ENCODE measurements around the gene F2.
A peak's percentile ranks its signal among the peaks of the same experiment; 100 is the strongest.

Gene F2

GRCh38 chr11:46695345-46696211, 23.4 kb upstream of the F2 start:
- TF ChIP-seq, protein P1, sequence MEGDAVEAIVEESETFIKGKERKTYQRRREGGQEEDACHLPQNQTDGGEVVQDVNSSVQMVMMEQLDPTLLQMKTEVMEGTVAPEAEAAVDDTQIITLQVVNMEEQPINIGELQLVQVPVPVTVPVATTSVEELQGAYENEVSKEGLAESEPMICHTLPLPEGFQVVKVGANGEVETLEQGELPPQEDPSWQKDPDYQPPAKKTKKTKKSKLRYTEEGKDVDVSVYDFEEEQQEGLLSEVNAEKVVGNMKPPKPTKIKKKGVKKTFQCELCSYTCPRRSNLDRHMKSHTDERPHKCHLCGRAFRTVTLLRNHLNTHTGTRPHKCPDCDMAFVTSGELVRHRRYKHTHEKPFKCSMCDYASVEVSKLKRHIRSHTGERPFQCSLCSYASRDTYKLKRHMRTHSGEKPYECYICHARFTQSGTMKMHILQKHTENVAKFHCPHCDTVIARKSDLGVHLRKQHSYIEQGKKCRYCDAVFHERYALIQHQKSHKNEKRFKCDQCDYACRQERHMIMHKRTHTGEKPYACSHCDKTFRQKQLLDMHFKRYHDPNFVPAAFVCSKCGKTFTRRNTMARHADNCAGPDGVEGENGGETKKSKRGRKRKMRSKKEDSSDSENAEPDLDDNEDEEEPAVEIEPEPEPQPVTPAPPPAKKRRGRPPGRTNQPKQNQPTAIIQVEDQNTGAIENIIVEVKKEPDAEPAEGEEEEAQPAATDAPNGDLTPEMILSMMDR (IDR thresholded peaks at IDR 0.05; ENCODE audit: borderline replicate concordance, control extremely low read depth, extremely low read depth, insufficient read depth, missing control alignments), result no peak
- in situ Hi-C loops (cut with MboI; ENCODE audit: low sequenced_read_pairs, unreplicated experiment), result no loop called here
- DNase-seq (ENCODE audit: low spot score), result no peak

DNA sequence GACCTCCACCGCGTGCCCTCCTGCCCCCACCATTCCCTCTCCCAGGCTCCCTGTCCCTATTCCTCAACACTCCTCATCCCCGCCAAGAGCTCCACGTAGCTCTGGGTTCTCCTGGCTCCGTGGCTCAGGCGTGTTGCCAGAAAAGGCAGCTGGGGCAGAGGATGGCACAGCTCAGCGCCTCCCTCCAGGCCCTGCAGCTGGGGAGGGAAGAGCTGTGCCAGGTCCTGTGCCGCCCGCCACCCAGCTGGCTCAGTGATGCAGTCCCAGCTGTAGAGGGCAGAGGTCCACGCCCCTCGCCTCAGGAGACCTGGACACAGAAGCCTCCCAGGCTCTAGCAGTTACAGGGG, 22.8 kb upstream of the F2 start:
- DNase-seq (ENCODE audit: low spot score), result no peak
- in situ Hi-C loops (cut with MboI; ENCODE audit: low sequenced_read_pairs, unreplicated experiment), result no loop called here
- TF ChIP-seq, protein P1 (IDR thresholded peaks at IDR 0.05; ENCODE audit: borderline replicate concordance, control extremely low read depth, extremely low read depth, insufficient read depth, missing control alignments), result no peak

GRCh38 chr11:46697303-46697702, 21.7 kb upstream of the F2 start:
- DNase-seq (ENCODE audit: low spot score), result no peak
- TF ChIP-seq, protein P1 (IDR thresholded peaks at IDR 0.05; ENCODE audit: borderline replicate concordance, control extremely low read depth, extremely low read depth, insufficient read depth, missing control alignments), result no peak
- in situ Hi-C loops (cut with MboI; ENCODE audit: low sequenced_read_pairs, unreplicated experiment), result no loop called here

DNA sequence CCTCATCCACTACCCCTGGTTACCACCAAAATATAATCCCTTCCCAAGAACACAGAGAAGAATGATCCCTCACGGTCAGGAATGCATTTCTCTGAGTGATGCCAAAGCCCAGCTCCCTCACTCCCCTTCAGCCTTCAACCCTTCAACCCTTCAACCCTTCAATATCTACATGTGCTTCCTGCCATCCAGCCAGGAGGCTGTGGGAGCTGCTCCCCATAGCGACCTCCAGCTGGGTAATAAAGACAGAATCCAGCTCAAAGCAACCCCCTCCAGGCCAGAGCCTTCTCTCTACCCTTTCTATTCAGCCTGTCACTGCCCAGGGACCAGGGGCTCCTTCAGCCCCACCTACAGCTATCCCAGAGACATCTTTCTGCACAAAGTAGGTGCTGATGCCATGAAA, 21.3 kb upstream of the F2 start:
- in situ Hi-C loops (cut with MboI; ENCODE audit: low sequenced_read_pairs, unreplicated experiment), result no loop called here
- TF ChIP-seq, protein P1 (IDR thresholded peaks at IDR 0.05; ENCODE audit: borderline replicate concordance, control extremely low read depth, extremely low read depth, insufficient read depth, missing control alignments), result no peak

GRCh38 chr11:46698597-46698996, 20.4 kb upstream of the F2 start:
- TF ChIP-seq, protein P1 (IDR thresholded peaks at IDR 0.05; ENCODE audit: borderline replicate concordance, control extremely low read depth, extremely low read depth, insufficient read depth, missing control alignments), result no peak
- in situ Hi-C loops (cut with MboI; ENCODE audit: low sequenced_read_pairs, unreplicated experiment), result no loop called here
- no peak for DNase-seq (ENCODE audit: low spot score)

More for the DNA sequence above, 21.3 kb upstream of the F2 start:
- DNase-seq (ENCODE audit: low spot score), result no peak

DNA sequence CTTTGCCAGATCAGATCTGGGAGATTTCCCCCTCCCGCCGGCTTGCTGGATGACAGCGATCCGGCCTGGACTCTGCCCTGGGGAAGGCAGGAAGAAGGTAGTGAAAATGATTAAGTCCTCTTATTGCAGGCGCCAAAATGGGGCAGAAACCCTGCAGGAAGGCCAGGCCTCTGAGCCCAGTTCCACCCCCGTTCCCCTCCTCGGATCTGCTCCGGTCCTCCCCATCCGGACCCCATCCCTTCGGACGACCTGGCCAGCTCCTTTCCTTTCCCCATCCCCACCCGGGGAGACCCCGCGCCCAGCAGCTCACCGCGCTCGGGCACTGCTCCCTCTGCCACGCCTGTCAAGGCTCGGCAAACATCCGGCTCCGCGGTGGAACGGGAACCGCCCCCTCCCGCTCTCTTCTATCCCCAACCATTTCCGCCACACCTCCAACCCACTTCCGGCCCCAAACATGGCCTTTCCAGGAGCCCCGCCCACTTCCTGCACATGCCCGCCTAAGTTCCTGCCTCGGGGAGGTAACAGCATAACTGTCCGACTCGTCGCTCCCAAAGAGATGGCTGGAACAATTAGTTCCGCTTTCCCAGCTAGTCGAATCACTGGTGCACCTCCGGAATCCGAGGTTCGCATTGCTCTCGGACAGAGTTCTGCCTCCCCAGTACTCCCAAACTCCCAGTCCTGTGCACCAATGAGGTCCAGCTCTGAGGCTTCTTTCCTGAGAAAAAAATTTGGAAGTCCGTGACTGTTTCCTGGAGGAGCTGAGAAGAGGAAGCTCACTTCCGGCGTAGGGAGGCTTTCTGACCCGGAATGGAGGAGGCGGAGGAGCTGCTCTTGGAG, 18.6 kb upstream of the F2 start, which contains the start of the genes ARHGAP1 and ZNF408:
ARHGAP1 (minus strand) TSS at position 379 of the 837 bp plus-strand sequence. CDS start 4,512 bp downstream, outside the sequence.
ZNF408 (plus strand) TSS at position 791 of the 837 bp plus-strand sequence; CDS start at position 808, 17 bp downstream.
- DNase-seq (ENCODE audit: low spot score), result peak; percentile 97
- TF ChIP-seq, protein P1 (IDR thresholded peaks at IDR 0.05; ENCODE audit: borderline replicate concordance, control extremely low read depth, extremely low read depth, insufficient read depth, missing control alignments), result no peak
- in situ Hi-C loops (cut with MboI; ENCODE audit: low sequenced_read_pairs, unreplicated experiment), result no loop called here
